Aorta (tissue), 5 donors: Measurements from ENCODE around the gene HAGHL. TPM values are rescaled to one million over a fixed set of nuclear protein-coding genes. Genes with fewer than 3 reads are reported as not detected.
A peak's percentile ranks its signal among the peaks of the same experiment; 100 is the strongest.
"Not testable (repeated sequence)": the region's sequence is repeated elsewhere in the genome, so short reads cannot be mapped to it uniquely, and the experiment has no call there.

Experiments used
- ATAC-seq: fragments of 200-7000 bp; cut with Tn5 transposase; one replicate; pipeline ENCODE4 v1.9.1; 2022; ENCODE audit warnings: moderate library complexity; ENCODE audit not compliant: low FRiP score
- DNase-seq, 2 donors: peaks; one replicate each; pipeline ENCODE4 v3.0.0-alpha.2; 2020
- H3K27ac ChIP-seq, 2 donors: one replicate each; pipeline ENCODE4 v1.5.1; 2013; ENCODE audit warnings: low read length in 2 of 2, mild to moderate bottlenecking in 2 of 2, moderate library complexity in 2 of 2, control low read depth in 1 of 2, inconsistent platforms in 1 of 2, low read depth in 1 of 2
- H3K27me3 ChIP-seq, 2 donors: one replicate each; pipeline ENCODE4 v1.6.1; 2013; ENCODE audit warnings: control low read depth in 1 of 2, low read length in 1 of 2, mild to moderate bottlenecking in 1 of 2, moderate library complexity in 1 of 2; ENCODE audit not compliant: insufficient read depth in 2 of 2, control insufficient read depth in 1 of 2
- H3K36me3 ChIP-seq, 2 donors: one replicate each; pipeline ENCODE4 v1.6.1; 2013; ENCODE audit warnings: control low read depth in 1 of 2, low read length in 1 of 2, mild to moderate bottlenecking in 1 of 2; ENCODE audit not compliant: insufficient read depth in 2 of 2, control insufficient read depth in 1 of 2
- H3K4me1 ChIP-seq, 2 donors: one replicate each; pipeline ENCODE4 v1.6.1; 2013; ENCODE audit warnings: low read length in 2 of 2, control low read depth in 1 of 2, mild to moderate bottlenecking in 1 of 2, moderate library complexity in 1 of 2; ENCODE audit not compliant: insufficient read depth in 2 of 2, control insufficient read depth in 1 of 2
- H3K4me3 ChIP-seq, 2 donors: one replicate each; pipeline ENCODE4 v1.5.1; 2013; ENCODE audit warnings: low read length in 2 of 2, control low read depth in 1 of 2, mild to moderate bottlenecking in 1 of 2
- H3K9me3 ChIP-seq: one replicate; pipeline ENCODE4 v1.6.1; 2013; ENCODE audit warnings: mild to moderate bottlenecking, low read length; ENCODE audit not compliant: control insufficient read depth
- WGBS, 2 donors: extraction: QIAGEN DNeasy Blood & Tissue Kit; methylation state at CpG; one replicate each; pipeline ENCODE4 v1.1.7; 2013; 5-methylcytosine and 5-hydroxymethylcytosine counted together
- intact Hi-C, 2 donors: fragments of 100-400 bp; cut with DNase I; formaldehyde crosslinking; loops; one replicate each; pipeline versions ENCODE4 v1.14.2 to v1.15.0; 2022
- polyA plus RNA-seq, 2 donors: library from polyadenylated mRNA; stranded (reverse); fragments of 200-250 nt; gene quantifications; one replicate each; pipeline ENCODE4 v1.2.3, GENCODE V29; 2013
- total RNA-seq, 2 donors: library from RNA; stranded (reverse); fragmentation: NEBNext Ultra II Directional; extraction: Animal tissue kit (Norgen Biotek cat#: 25700); gene quantifications; one replicate each; pipeline ENCODE4 v1.2.1, GENCODE V29; 2021
- donor health status: healthy with polysubstance abuse.
- donor health status: Bipolar disorder and iron deficiency.
- donor health status: DM: no; HTN: no; CAD: no.
- donor health status: DM: no; HTN: no; CAD: no.
- donor health status: DM: yes; HTN: yes; CAD: no.

Gene HAGHL
- total and polyA plus RNA-seq, 4 donors: 2.4 to 22.5 (median 3.3) TPM

DNA sequence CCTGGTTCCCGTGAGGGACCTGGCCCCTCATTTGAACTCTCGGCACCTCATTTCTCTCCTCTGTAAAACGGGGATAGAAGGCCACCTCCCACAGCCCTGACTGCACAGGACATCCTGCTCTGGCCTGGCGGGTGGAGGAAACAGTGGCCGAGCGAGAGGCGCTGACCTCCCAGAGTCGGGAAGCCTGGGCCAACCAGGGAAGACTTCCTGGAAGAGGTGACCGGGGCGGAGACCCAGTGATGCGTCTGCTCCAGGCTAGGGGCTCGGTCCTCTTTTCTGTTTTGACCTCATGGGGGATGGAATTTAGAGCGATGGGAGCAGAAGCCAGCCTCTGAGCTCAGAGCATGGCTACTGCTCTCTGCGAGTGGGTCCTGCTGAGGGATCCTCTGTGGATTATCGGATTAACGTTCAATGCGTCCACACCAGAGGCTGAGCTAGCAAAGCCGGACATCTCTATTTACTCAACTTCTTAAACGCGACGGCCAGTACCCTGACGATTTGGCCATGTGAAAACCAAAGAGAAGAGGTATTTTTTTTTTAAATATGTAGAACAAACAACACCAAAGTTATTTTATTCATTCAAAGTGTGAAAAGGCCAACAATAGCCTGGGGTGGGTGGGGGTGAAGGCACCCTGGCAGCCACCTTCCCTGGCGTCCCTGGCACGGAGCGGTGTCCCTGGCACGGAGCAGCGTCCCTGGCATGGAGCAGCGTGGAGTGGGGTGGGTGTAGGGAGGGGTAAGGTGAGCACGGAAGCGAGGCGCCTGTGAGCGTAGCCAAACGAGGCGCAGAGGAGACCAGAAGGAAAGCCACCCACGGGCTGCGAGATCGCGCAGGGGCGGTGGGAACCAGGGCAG is 24.5 kb downstream of the HAGHL start:
- Histone ChIP-seq H3K27ac (no peak overlapping the region), H3K4me3 (no peak overlapping the region), H3K4me1 (no peaks in the 10 kb centered on the region), H3K36me3 (no peaks in the 10 kb centered on the region), H3K27me3 (no peaks in the 10 kb centered on the region), H3K9me3 (no peaks in the 10 kb centered on the region)
- WGBS, 2 donors: 40 to 47% methylated on average over 39 of the region's 39 CpGs
- no peak for DNase-seq
- peak; percentile 54 for ATAC-seq
- intact Hi-C loops: no loop called here

- intact Hi-C loops: no loop called here
- no peaks in the 10 kb centered on the region for H3K27me3 ChIP-seq
- H3K27ac ChIP-seq: no peak overlapping the region
- H3K9me3 ChIP-seq: no peaks in the 10 kb centered on the region
- no peaks in the 10 kb centered on the region for H3K36me3 ChIP-seq
- no peak overlapping the region for H3K4me3 ChIP-seq
- ATAC-seq (no peak), DNase-seq (no peak)
- 24% methylated on average over 10 of the region's 10 CpGs for WGBS, 2 donors
- H3K4me1 ChIP-seq: no peaks in the 10 kb centered on the region
These were observed 25.1 kb downstream of the HAGHL start for GRCh38 chr16:752007-752312.

DNA sequence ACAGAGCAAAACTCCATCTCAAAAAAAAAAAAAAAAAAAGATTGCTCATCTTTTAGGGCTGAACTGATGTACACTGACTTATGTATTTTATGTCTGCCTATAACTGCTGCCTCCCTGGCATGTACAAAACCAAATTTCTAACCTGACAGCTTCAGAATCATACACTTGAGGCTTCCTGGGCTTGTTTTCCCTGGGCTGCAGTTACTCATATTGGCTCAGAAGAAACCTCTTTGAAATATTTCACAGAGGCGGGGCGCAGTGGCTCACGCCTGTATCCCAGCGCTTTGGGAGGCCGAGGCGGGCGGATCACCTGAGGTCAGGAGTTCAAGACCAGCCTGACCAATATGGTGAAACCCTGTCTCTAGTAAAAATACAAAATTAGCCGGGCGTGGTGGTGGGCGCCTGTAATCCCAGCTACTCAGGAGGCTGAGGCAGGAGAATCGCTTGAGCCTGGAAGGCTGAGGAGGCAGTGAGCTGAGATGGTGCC is 27.3 kb downstream of the HAGHL start:
- H3K9me3 ChIP-seq, H3K27me3 ChIP-seq, H3K27ac ChIP-seq, H3K36me3 ChIP-seq, ATAC-seq, intact Hi-C loops, H3K4me1 ChIP-seq, DNase-seq, H3K4me3 ChIP-seq: not testable (repeated sequence)
- 90 to 93% methylated on average over 11 of the region's 11 CpGs for WGBS, 2 donors

DNA sequence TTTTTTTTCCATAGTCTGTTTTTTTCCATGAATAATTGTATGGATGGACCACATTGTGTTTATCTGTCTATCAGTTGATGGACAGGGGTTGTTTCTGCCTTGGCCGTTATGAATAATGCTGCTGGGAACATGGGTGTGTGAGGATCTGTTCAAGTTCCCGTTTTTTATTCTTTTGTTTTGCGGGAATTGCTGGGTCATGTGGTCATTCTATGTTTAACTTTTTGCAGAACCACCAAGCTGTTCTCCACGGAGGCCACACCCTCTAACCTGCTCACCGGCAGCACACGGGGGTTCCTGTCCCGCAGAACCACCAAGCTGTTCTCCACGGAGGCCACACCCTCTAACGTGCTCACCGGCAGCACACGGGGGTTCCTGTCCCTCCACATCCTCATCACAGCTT is 27.8 kb downstream of the HAGHL start:
- Histone ChIP-seq H3K9me3 (no peaks in the 10 kb centered on the region), H3K27me3 (no peaks in the 10 kb centered on the region), H3K36me3 (no peaks in the 10 kb centered on the region), H3K4me1 (no peaks in the 10 kb centered on the region), H3K4me3 (no peak overlapping the region), H3K27ac (no peak overlapping the region)
- ATAC-seq (no peak), DNase-seq (no peak)
- 59 to 64% methylated on average over 11 of the region's 11 CpGs for WGBS, 2 donors
- intact Hi-C loops: no loop called here

DNA sequence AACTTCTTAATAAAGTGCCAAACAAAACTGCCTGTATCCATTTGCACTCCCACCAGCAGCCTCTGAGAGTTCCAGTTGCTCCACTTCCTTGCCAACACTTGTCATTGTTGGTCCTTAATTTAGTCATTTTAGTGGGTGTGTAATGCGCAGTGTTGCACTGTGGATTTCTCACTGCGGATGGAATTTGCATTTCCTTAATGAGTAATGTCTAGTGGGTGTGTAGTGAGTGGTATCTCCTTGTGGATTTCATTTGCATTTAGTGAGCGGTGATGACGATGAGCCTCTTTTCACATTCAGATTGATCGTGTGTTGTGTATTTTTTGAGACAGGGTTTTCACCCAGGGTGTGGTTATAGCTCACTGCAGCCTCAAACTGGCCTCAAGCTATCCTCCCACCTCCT is 29.5 kb downstream of the HAGHL start:
- Histone ChIP-seq H3K27me3 (no peaks in the 10 kb centered on the region), H3K9me3 (no peaks in the 10 kb centered on the region), H3K36me3 (no peaks in the 10 kb centered on the region), H3K4me3 (no peak overlapping the region), H3K27ac (no peak overlapping the region), H3K4me1 (no peaks in the 10 kb centered on the region)
- ATAC-seq: no peak
- intact Hi-C loops: no loop called here
- 91 to 95% methylated on average over 5 of the region's 5 CpGs for WGBS, 2 donors
- DNase-seq: no peak

- H3K36me3 ChIP-seq: no peaks in the 10 kb centered on the region
- no peak overlapping the region for H3K27ac ChIP-seq
- H3K27me3 ChIP-seq: no peaks in the 10 kb centered on the region
- WGBS, 2 donors: 85 to 88% methylated on average over 34 of the region's 34 CpGs
- no peaks in the 10 kb centered on the region for H3K9me3 ChIP-seq
- H3K4me3 ChIP-seq: no peak overlapping the region
- intact Hi-C loops: no loop called here
- DNase-seq (no peak), ATAC-seq (no peak)
- H3K4me1 ChIP-seq: no peaks in the 10 kb centered on the region
These were observed 32.4 kb downstream of the HAGHL start for GRCh38 chr16:759110-759910.

- intact Hi-C loops: no loop called here
- ATAC-seq: no peak
- Histone ChIP-seq H3K27ac (no peak overlapping the region), H3K27me3 (no peaks in the 10 kb centered on the region), H3K4me3 (no peak overlapping the region), H3K4me1 (no peaks in the 10 kb centered on the region), H3K9me3 (no peaks in the 10 kb centered on the region), H3K36me3 (no peaks in the 10 kb centered on the region)
- DNase-seq: no peak
- 75 to 81% methylated on average over 15 of the region's 15 CpGs for WGBS, 2 donors
These were observed 33.2 kb downstream of the HAGHL start for GRCh38 chr16:760065-760464.

- intact Hi-C loops: no loop called here
- 68 to 74% methylated on average over 37 of the region's 37 CpGs for WGBS, 2 donors
- no peaks in the 10 kb centered on the region for H3K27me3 ChIP-seq
- H3K4me1 ChIP-seq: no peaks in the 10 kb centered on the region
- no peaks in the 10 kb centered on the region for H3K9me3 ChIP-seq
- H3K27ac ChIP-seq: no peak within 1 kb of the TSS
- no peaks in the 10 kb centered on the region for H3K36me3 ChIP-seq
- DNase-seq (no peak), ATAC-seq (peak; percentile 15)
- H3K4me3 ChIP-seq: no peak within 1 kb of the TSS
These were observed 33.8 kb downstream of the HAGHL start, which contains the start of gene MSLN for GRCh38 chr16:760545-761343. TSS of gene MSLN (plus strand) at chr16:760734. CDS start at chr16:762681, 1,947 bp downstream.
